ENCODE measurements around the gene IQGAP2.
A peak's percentile ranks its signal among the peaks of the same experiment; 100 is the strongest.

- TF ChIP-seq ZBTB7A (tag by site-specific recombination; IDR thresholded peaks at IDR 0.05; ENCODE audit: low read depth): no peak
- no peak for TF ChIP-seq ZNF26 (tag by site-specific recombination; IDR thresholded peaks at IDR 0.05)
- peak; percentile 96 for TF ChIP-seq CTCF (tag by site-specific recombination; IDR thresholded peaks at IDR 0.05)
Measured at GRCh38 chr5:76402886-76403765, at the start of gene IQGAP2.

Data from HEK293 (cell line).